NCI-H1105 treated with DMSO at 0.1 percent for 48 hours (cell line): ENCODE data around the gene ANKRD13D.

Experiments
- DNase-seq: peaks from one replicate; lab custom pipeline; 2025; lab: John Stamatoyannopoulos, UW

ANKRD13D gene

DNA sequence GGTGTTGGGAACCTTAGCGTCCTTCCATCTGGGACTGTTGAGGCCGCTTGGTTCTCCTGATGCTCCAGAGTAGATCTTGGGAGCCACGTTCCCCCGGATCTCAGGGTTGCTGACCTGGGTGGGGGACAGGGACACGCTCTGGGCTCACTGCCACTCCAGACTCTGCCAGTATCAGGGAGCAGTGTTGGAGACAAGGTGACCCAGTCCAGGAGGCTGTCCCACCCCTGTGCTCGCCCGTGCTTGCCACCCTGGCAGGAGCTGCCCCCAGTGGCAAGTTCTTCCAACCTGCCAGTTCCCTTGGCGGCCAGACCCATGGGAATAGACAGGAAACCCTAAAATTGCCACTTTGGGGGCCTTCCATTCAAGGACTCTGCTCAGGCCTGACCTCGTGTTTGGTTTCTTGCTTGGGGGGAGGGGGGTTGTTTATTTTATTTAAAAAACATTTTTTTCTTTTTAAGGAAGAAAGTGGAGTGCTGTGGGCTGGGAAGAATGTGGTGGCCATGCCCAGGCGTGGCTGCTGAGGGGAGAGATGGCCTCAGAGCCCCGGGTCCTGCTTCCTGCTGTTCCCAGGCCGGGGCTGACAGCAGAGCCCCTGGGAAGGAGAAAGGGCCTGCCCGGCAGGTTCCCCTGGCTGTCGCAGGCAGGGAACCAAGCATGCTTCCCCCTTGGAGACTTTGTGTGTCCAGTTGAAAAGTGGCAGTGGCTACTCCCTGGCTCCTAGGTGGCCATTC is 15.7 kb upstream of the ANKRD13D start:
- no peak for DNase-seq

DNA sequence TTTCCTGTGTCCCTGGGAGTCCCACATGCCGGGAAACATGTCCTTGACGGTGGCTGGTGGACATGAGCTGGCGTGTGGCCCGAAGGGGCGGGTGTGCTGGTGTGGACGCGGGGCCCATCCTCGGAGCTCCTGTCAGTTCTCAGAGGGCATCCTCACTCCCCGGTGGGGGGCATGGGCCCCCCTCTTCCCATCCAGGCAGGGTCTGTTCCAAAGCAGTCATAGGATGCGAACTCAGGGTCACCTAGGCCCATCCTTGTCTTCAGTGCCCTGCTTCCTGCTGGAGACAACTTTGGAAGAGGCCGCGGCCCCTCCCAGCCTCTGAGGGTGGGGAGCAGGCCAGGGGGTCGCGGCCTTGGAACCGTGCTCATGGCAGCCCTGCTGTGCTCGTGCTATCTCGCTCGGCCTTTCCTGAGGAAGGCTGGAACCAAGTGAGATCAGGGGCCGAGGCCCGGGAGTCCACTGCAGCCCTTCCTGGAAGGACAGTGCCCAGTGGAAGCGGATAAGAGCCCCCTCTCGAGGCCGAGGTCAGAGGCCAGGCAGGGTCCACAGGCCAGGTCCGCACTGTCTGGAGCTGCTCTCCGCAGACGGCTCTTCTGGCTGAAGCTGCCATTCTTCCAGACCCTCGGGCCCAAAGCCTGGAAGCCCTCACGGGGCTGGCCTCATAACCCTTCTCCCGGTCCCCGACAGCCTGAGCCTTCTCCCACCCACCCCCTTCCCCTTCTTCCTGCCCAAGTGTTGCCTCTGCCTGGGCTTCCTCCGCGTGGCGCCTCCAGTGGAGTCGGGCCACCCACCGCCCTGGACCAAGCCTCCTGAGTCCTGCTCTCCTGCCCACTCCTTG is 14.1 kb upstream of the ANKRD13D start:
- no peak for DNase-seq

GRCh38 chr11:67275606-67276409 is 13.3 kb upstream of the ANKRD13D start:
- DNase-seq, result no peak

GRCh38 chr11:67276781-67277230 is 12.3 kb upstream of the ANKRD13D start:
- no peak for DNase-seq

DNA sequence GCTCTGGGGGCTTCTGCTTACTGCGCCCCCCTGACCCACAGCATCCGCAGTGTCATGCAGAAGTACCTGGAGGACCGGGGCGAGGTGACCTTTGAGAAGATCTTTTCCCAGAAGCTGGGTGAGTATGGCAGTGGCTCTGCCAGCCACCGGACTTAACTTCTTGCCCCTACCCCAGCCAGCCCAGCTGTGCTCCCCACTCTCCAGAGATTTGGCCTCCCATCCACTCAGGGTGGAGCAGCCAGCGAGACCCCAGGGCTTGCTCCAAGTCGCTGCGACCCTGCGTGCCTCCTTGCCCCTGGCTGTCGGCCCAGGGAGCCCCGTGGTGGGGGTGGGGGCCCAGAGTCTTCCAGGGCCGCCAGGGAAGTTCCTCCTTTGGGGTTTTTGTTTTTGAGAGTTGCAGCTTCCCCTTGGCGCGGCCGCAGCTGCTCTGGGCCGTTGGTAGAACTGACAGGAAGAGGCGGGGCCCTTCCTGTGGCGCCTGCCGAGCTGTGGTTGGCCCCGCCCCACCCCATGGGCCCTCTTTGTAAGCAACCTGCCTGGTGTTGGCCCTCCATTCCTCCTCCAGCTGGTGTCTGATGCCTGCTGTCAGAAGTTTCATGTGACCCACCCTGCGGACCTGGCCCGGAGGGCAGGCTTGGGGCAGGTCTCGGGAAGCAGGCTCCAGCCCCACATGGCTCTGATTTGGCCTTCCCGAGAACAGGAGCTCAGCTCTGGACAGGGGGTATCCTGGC is 11.7 kb upstream of the ANKRD13D start:
- DNase-seq, result no peak

DNA sequence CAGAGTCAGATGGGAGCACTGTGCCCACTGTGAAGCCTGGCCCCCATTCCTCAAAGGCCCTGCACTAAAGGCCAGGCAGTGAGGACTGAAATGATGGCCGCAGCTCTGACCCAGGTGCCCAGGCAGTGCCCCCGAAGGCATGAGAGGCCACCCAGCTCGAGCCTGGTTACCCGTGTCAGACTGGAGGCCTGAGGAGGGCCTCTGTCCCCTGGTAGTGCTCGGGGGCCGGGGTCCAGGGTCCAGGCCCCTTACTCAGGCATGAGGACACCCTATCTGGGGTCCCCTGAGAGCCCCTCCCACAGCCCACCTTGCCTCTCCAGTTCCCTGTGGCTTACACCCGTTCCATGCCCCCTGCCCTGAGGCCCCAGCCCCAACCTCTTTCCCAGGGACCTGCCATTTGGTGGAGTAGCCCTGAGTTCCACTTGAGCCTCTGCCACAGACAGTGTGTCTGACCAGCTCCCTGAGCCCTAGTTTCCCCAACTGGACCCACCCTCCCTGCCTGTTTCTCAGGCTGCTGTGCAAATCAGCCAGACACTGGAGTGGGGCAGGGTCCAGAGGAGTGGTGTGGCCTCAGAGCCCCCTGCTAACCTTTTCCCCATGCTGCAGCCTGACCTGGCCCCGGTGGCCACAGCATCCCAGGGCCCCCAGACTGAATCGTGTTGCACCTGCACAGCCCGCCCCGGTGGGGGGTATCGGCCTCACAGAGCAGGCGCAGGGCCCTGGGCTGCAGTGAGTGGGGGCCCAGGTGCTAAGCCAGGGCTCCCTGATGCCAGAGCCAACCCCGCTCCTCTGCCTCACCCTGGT is 10.8 kb upstream of the ANKRD13D start:
- no peak for DNase-seq

- DNase-seq, result no peak
These were observed 10.0 kb upstream of the ANKRD13D start for GRCh38 chr11:67278939-67279588.

DNA sequence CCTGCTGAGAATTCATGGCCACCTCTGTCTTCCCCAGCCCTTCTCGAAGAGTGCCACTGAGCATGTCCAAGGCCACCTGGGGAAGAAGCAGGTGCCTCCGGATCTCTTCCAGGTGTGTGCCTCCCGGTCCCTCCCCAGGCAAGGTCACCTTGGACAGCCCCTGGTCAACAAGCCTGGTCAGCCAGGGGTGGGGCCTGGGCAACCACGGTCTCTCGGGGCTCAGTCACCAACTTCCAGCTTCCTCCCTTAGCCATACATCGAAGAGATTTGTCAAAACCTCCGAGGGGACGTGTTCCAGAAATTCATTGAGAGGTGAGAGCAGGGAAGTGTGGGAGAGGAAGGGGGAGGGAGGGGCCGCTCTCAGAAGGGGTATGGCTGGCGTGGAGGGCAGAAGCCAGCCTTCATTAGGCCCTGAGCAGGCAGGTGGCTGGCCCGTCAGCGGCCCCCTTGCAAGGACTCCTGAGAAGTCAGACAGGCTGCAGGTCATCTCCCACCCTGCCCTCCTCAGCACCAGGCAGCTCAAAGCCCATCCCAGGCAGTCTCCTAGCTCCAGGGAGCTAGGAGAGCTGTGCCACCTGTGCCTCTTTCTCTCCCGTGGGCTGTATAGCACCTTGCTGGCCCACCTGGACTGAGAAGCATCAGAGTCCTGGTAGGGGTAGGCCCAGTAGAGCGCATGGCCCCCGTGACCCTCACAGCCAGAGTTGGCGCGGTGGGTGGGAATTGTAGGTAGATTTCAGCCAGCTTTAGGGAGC is 9.3 kb upstream of the ANKRD13D start:
- DNase-seq, result no peak

DNA sequence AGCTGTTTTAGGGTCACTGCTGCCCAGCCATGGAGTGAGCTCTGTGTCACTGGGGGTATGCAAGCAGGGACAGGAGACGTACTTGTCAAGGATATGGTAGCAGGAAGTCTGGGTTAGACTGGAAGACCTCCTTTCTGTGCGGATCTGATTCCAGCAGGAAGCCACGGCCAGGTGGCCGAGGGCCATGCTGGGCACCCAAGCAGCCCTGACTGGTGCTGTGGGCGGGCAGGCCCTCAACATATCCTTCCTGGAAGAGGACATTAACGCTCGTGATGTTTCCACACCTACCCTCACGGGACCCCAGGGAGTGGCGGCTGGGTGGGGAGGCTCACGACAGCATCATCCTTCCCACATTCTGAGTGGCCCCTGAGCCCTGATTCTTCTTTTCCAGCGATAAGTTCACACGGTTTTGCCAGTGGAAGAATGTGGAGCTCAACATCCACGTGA is 8.7 kb upstream of the ANKRD13D start:
- no peak for DNase-seq

DNA sequence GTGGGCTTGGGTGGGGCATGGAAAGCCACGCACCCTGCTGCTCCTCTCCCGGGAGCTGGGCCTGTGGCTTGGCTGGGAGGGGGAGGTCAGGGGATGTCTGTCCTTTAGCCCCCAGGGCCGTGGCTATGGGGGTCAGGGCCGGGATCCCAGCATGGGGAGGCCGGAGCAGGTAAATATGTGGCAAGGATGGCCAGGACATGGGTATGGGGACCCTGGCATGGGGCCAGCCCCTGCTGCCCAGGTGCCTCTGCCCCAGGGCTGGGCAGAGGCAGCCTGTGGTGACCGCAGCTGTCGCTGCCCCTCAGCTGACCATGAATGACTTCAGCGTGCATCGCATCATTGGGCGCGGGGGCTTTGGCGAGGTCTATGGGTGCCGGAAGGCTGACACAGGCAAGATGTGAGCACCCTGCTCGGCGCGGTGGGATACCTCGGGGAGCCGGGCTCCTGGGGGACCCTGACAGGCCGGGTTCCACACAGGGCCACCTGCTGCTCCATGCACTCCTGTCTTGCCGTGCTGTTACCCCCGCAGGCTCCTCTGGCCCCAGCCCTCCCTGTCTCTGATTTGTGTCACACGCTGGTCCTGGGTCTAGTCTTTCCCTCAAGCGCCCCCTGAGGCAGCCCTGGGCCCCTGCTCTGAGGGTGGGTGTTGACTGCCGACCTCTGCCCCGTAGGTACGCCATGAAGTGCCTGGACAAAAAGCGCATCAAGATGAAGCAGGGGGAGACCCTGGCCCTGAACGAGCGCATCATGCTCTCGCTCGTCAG is 8.1 kb upstream of the ANKRD13D start:
- no peak for DNase-seq

GRCh38 chr11:67281552-67282150 is 7.5 kb upstream of the ANKRD13D start:
- DNase-seq, result no peak

DNA sequence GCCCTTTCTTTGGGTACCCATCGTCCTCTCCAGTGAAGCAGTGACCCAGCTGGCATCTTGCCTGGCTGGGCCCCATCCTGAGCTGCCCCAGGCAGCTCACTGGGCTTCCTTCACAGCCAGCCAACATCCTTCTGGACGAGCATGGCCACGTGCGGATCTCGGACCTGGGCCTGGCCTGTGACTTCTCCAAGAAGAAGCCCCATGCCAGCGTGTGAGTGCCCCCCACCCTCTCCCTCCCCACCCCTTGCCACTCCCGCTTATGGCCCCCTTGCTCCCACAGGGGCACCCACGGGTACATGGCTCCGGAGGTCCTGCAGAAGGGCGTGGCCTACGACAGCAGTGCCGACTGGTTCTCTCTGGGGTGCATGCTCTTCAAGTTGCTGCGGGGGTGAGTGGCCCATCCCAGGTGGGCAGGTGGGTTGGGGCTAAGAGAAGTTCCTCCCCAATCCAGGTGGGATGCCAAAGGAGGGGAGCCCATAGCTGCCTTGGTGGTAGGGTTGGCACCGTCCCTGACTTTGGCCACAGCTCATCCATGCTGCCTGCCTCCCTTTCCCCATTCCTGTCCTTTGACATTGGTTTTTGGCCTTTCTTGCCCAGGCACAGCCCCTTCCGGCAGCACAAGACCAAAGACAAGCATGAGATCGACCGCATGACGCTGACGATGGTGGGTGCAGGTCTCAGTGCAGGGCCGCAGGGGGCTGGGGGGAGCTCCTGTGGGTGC is 6.8 kb upstream of the ANKRD13D start:
- DNase-seq, result no peak

- DNase-seq, result no peak
These were observed 6.2 kb upstream of the ANKRD13D start for GRCh38 chr11:67282876-67283371.

DNA sequence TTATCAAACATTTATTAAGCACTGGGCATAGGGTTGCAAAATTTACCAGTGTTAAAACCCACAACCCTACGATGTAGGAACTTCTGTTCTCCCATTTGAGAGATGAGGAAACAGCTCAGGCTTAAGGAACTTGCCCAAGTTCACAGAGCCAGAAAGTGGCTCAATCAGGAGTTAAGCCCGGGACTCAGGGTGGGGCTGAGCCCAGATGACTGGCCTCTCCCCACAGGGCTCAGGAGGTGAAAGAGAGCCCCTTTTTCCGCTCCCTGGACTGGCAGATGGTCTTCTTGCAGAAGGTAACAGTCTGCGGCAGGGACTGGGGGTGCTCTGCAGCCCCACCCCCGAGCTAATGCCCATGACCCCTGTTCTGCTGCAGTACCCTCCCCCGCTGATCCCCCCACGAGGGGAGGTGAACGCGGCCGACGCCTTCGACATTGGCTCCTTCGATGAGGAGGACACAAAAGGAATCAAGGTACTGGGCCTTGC is 5.6 kb upstream of the ANKRD13D start:
- DNase-seq, result no peak

DNA sequence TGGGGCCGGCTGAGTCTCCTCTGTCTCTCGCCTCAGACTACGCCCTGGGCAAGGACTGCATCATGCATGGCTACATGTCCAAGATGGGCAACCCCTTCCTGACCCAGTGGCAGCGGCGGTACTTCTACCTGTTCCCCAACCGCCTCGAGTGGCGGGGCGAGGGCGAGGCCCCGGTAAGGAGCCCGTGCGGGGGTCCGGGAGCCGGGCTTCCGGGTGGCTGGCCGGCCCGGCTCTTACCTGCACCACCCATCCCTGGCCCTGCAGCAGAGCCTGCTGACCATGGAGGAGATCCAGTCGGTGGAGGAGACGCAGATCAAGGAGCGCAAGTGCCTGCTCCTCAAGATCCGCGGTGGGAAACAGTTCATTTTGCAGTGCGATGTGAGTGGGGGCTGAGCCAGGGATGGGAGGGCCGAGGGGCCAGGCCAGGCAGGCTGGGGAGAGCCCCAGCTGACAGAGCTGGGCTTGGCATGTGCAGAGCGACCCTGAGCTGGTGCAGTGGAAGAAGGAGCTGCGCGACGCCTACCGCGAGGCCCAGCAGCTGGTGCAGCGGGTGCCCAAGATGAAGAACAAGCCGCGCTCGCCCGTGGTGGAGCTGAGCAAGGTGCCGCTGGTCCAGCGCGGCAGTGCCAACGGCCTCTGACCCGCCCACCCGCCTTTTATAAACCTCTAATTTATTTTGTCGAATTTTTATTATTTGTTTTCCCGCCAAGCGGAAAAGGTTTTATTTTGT is 4.1 kb upstream of the ANKRD13D start:
- no peak for DNase-seq
